Measurements from ENCODE around the gene DDTL. TPM values are rescaled to one million over a fixed set of nuclear protein-coding genes. Genes with fewer than 3 reads are reported as not detected.

DDTL gene
- total RNA-seq, 2 donors from 2014 or later: 0.90 to 1.7 TPM

Other genes with a start within 250 kb of the DDTL start
- 1 to 10 TPM; 6.2 to 7.7 TPM for gene ZNF70, start 215.8 kb upstream of the DDTL start, total RNA-seq
- gene VPREB3, start 212.5 kb upstream of the DDTL start, total RNA-seq: under 1 TPM in 1 of 2 donors, not detected in 1; 0.43 TPM
- gene C22orf15, start 203.9 kb upstream of the DDTL start, total RNA-seq: not detected
- 10 to 100 TPM; 59.0 to 68.7 TPM for gene CHCHD10, start 198.9 kb upstream of the DDTL start, total RNA-seq
- gene MMP11, start 194.0 kb upstream of the DDTL start, total RNA-seq: 1 to 10 TPM; 2.8 to 5.8 TPM
- gene SMARCB1, start 179.9 kb upstream of the DDTL start, total RNA-seq: 10 to 100 TPM; 42.6 to 45.8 TPM
- gene DERL3, start 127.9 kb upstream of the DDTL start, total RNA-seq: under 1 TPM; 0.83 to 0.95 TPM
- 1 to 10 TPM; 4.9 to 7.4 TPM for gene SLC2A11, start 109.0 kb upstream of the DDTL start, total RNA-seq
- 100 to 1,000 TPM; 385 to 448 TPM for gene MIF, start 72.5 kb upstream of the DDTL start, total RNA-seq
- gene GSTT2B, start 5.7 kb upstream of the DDTL start, total RNA-seq: 10 to 100 TPM in 1 of 2 donors, 1 to 10 TPM in 1; 5.6 to 13.1 TPM
- gene DDT, start 7.6 kb downstream of the DDTL start, total RNA-seq: 10 to 100 TPM; 48.5 to 50.3 TPM
- gene GSTT2, start 13.2 kb downstream of the DDTL start, total RNA-seq: 1 to 10 TPM; 1.2 to 3.9 TPM
- not detected for gene GSTT4, start 38.6 kb downstream of the DDTL start, total RNA-seq
- gene CABIN1, start 44.4 kb downstream of the DDTL start, total RNA-seq: 10 to 100 TPM; 44.5 to 52.3 TPM
- gene SUSD2, start 214.6 kb downstream of the DDTL start, total RNA-seq: 10 to 100 TPM; 11.9 to 29.5 TPM